GM18511 (cell line): ENCODE results near the gene WDR90.
"Not testable (repeated sequence)": the region's sequence is repeated elsewhere in the genome, so short reads cannot be mapped to it uniquely, and the experiment has no call there.

Source experiments
- ATAC-seq: cut with Tn5 transposase; IDR thresholded peaks from one replicate; pipeline ENCODE4 v1.9.1; 2021; ENCODE audit warnings: mild to moderate bottlenecking, moderate library complexity; ENCODE audit not compliant: unreplicated experiment

The WDR90 gene

GRCh38 chr16:684961-685696, 36.0 kb downstream of the WDR90 start:
- no peak for ATAC-seq

- no peak for ATAC-seq
Measured at GRCh38 chr16:685967-686366, 36.8 kb downstream of the WDR90 start.

- no peak for ATAC-seq
Measured at GRCh38 chr16:686459-687260, 37.5 kb downstream of the WDR90 start.

GRCh38 chr16:687499-687898, 38.3 kb downstream of the WDR90 start:
- no peak for ATAC-seq

DNA sequence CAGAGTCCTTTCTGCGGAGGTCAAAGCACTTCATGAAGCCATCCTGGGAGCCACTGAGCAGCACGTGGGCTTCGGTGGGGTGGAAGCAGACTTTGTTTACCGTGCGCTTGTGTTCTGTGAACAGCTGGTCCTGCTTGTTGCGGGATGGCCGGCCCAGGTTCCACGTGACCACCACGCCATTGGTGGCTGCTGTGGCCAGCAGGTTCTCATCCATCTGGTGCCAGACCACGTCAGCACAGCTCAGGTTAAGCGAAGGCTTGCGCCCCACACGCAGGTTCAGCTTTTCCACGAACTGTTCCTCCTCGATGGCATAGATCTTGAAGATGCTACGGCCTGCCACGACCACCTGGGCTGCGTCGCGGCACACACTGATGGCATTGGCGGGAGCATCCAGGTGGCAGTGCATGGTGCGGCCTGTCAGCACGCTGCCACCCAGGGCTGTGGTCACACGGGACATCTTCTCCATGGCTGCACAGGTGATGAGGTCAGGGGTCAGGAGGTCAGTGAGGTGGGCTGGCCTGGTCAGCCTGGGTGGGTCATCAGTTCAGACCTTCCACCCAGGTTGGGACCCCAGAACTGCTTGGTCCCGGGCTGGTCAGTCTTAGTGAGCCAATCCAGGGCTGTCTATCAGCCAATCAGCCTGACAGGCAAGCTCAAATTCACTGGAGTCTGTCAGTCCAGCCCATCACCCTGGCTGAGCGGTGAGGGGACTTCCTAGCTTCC, 40.2 kb downstream of the WDR90 start:
- ATAC-seq = no peak

DNA sequence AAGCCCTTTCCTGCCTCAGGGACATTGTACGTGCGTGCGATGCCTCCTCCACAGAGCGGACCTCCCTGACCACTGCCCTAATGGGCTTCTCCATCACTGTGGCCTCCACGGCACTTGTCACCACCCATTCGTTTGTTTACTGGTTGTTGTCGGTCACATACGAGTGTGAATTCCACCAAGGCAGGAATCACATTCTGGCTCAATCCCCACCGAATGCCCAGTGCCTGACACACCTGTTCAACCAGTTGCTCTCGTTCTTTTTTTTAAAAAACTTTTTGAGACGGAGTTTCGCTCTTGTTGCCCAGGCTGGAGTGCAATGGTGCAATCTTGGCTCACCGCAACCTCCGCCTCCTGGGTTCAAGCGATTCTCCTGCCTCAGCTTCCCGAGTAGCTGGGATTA, 42.1 kb downstream of the WDR90 start:
- ATAC-seq = not testable (repeated sequence)

- ATAC-seq = no peak
Measured at GRCh38 chr16:692356-693108, 43.4 kb downstream of the WDR90 start.

DNA sequence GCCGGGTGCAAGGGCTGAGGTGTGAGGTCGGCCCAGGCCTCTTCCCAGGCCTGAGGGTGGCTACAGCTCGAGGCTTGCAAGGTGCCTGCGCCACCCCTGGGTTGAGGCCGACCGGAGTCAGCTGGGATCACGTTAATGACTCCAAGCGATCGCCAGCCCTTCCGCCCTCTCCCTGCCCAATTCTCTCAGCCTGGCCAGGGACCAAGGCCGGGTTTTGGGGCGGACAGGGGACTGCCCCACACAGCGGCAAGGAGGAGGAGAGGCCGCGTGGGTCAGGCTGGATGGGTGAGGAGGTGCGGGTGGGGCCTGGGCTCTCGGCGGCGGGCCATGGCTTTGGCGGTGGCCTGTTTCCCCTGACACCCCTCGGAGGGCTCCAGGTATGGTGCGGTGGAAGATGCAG, 44.2 kb downstream of the WDR90 start:
- no peak for ATAC-seq

DNA sequence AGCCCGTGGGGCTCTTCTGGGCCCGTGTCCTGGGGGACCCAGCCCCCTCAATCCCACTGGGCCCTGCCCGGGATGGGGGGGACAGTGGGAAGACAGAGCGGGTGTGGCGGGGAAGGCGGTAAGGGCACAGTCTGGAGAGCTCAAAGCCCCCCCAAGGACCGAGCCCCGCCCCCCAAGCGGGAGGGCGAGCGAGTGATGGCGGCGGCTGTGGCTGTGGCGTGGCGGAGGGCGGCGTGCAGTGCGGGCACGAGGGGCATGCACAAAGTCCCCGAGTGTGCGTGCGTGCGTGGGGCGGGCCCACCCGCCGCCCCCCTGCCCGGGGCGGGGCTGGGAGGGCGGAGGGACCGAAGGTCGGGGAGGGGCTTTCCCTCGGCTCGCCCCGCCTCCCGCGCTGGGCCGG, 44.6 kb downstream of the WDR90 start:
- ATAC-seq = no peak

GRCh38 chr16:694187-694862, 45.2 kb downstream of the WDR90 start:
- no peak for ATAC-seq

DNA sequence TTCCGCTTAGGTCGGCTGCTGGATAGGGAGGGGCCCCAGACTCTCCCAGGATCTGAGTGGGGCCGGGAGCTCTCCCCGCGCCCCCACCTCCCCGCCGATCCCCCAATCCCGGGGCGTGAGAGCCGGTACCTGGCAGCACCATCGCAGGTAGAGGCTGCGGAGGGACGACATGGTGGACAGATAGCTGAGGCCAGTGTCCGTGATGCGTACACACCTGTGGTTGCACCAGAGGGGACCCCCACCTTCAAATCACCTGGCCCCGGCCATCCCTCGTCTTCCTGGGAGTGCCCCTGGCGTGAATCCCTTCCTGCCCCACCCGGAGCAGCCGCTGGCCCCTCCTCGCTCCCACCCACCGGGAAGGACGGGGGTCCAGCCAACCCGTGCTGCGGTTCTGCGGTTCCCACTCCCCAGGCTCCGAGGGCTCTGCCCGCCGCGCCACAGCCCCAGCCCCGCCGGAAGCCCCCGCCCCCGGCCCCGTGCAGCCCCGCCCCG, 45.7 kb downstream of the WDR90 start:
- no peak for ATAC-seq

DNA sequence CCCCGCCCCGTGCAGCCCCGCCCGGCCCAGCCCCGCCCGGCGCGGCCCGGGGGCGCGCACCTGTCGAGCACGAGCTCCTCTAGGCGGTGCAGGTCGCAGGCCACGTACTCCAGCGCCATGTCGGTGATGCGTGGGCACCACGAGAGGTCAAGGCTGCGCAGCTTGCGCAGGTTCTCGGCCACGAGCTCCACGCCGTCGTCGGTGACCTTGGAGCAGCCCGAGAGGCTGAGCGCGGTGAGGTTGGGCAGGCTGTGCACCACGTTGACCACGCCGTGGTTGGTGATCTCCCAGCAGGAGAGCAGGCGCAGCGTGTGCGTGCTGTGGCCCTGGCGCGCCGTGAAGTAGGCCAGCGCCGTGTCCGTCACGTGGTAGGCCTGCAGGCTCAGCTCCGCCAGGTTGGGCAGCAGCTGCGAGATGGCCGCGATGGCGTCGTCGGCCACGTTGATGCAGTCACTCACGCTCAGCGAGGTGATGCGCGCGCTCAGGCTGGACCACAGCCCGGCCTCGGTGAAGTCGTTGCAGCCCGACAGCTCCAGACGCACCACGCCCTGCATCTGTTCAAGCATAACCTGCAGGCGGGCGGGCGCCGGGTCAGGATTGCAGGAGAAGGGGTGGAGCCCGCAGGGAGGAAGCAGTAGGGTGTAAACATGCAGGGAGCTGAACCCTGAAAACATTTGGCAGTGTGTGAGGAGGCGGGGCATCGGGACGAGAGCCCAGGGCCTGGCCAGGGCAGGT, 46.4 kb downstream of the WDR90 start:
- ATAC-seq = no peak

GRCh38 chr16:698911-699671, 49.9 kb downstream of the WDR90 start:
- ATAC-seq = no peak

GRCh38 chr16:700684-701584, 51.8 kb downstream of the WDR90 start:
- ATAC-seq = no peak

DNA sequence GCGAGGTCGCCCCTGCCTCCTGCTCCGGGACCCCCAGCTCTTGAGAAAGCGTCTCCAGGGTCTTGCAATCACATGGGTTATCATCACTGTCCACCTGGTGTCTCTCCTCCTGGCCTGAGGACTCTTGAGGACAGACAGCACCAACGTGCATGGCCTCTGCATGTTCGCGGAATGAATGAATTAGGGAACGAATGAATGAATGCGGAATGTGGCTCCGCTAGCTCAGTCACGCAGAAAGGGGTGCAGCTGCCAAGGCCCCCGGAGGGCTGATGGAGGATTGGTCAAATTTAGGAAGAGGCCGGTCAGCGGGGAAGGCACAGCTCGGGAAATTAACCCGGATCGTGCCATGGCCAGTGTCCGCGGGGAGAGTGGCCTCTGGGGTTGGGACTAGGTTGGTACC, 53.2 kb downstream of the WDR90 start:
- ATAC-seq = no peak

DNA sequence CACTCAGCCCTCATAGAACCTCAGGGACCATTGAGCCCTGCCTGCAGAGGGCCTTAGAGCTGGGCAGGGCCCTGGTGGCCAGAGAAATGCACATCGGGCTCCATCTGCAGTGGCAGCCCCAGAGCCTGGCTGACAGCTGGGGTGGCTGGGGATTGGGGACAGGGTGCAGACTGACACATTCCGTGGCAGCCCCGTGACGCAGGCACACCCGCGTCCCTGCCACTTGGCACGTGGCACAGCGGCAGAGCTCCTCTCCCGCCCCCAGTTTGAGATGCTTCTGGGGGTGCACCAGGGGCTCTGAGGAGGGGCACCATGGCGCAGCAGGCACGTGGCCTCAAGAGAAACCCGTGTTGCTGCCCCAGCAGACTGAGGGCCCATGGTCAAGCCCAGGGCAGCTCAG, 54.2 kb downstream of the WDR90 start:
- no peak for ATAC-seq

DNA sequence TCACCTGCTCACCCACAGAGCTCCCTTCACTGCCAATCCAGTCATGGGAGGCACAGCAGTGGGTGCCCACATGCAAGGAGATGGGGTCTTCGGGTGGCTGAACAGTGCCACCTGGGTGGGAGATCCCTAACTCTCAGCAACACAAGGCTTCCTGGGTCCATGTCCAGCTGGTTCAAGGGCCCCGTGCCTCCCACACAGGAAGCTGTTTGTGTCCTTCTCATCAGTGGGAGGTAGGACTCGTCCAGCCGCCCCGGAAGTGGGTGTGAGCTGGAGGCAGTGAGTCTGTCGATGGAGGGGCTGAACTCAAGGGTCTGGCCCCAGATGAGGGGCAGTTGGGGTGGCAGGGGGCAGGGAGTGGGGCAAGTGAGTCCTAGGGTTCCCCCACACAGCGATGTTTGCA, 54.9 kb downstream of the WDR90 start:
- no peak for ATAC-seq
